ENCODE data around the gene TATDN3. TPM values are rescaled to one million over a fixed set of nuclear protein-coding genes. Genes with fewer than 3 reads are reported as not detected.

Gene TATDN3
- polyA plus RNA-seq, 1 of the 3 experiments (the other 2 are of a cell fraction): 5.2 TPM

- Histone ChIP-seq H3K9me3 (peaks cover 11% of the 10 kb centered on the region), H3K27ac (ENCODE audit: low read depth in 2 of 2, low read length in 1 of 2) (no peak overlapping the region), H3K27me3 (ENCODE audit: insufficient read depth) (no peaks in the 10 kb centered on the region), H3K79me2 (ENCODE audit: insufficient read depth) (peaks cover 44% of the 10 kb centered on the region), H3K9ac (no peak overlapping the region), H3F3A (replicated peaks; ENCODE audit: insufficient read depth) (no peaks in the 10 kb centered on the region), H3K36me3 (replicated peaks in 1 of 2; ENCODE audit: control insufficient read depth in 1 of 2, insufficient read depth in 2 of 2, low read length in 1 of 2) (peaks cover 0 to 34% of the 10 kb centered on the region in 2 experiments), H3K4me3 (ENCODE audit: low read depth in 2 of 2, low read length in 1 of 2) (no peak overlapping the region), H3K4me1 (ENCODE audit: control insufficient read depth in 1 of 2, insufficient read depth in 2 of 2, low read depth in 1 of 2, low read length in 1 of 2) (no peaks in the 10 kb centered on the region), H3K9me2 (no peaks in the 10 kb centered on the region), H3K4me2 (no peak overlapping the region), H2AFZ (ENCODE audit: low read depth) (no peak overlapping the region), H4K20me1 (ENCODE audit: insufficient read depth) (no peaks in the 10 kb centered on the region)
- 86% methylated on average over 1 of the region's 1 CpG for WGBS (ENCODE audit: low lambda C conversion rate)
- CTCF ChIA-PET: interaction anchor here (0.5 to 3.0 kb wide), 6 partner anchors 12 to 293 kb away, joined by 3 to 11 read pairs (median 4); no protein-coding TSS in a partner anchor
- POLR2A ChIA-PET: no interaction called here
- DNase-seq: no peak
- no peak for TF ChIP-seq NRF1 (IDR thresholded peaks at IDR 0.05; ENCODE audit: low read depth, low read length)
- no peak for TF ChIP-seq TEAD4 (IDR thresholded peaks at IDR 0.05; ENCODE audit: borderline replicate concordance, insufficient read depth)
- no peak for TF ChIP-seq GABPA (IDR thresholded peaks at IDR 0.05; ENCODE audit: low read depth)
- no peak for TF ChIP-seq RXRA (IDR thresholded peaks at IDR 0.05; ENCODE audit: borderline replicate concordance, low read depth)
- no peak for TF ChIP-seq GATA2 (CRISPR knock-in tag; IDR thresholded peaks at IDR 0.05)
- no peak for TF ChIP-seq CHD2 (IDR thresholded peaks at IDR 0.05; ENCODE audit: low read length, partially characterized antibody)
- no peak for TF ChIP-seq FOXM1 (IDR thresholded peaks at IDR 0.05; ENCODE audit: low read depth)
- no peak for TF ChIP-seq RCOR1 (IDR thresholded peaks at IDR 0.05; ENCODE audit: low read length)
- no peak for TF ChIP-seq TCF12 (IDR thresholded peaks at IDR 0.05)
- TF ChIP-seq YY1 (IDR thresholded peaks at IDR 0.05; ENCODE audit: low read depth): no peak
- TF ChIP-seq, protein P1, sequence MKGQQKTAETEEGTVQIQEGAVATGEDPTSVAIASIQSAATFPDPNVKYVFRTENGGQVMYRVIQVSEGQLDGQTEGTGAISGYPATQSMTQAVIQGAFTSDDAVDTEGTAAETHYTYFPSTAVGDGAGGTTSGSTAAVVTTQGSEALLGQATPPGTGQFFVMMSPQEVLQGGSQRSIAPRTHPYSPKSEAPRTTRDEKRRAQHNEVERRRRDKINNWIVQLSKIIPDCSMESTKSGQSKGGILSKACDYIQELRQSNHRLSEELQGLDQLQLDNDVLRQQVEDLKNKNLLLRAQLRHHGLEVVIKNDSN (IDR thresholded peaks at IDR 0.05; ENCODE audit: borderline replicate concordance, low read depth): no peak
- no peak for TF ChIP-seq FOSL2 (IDR thresholded peaks at IDR 0.05; ENCODE audit: borderline replicate concordance, low read depth)
- TF ChIP-seq REST (IDR thresholded peaks at IDR 0.05; ENCODE audit: low read depth, low read length): no peak
- TF ChIP-seq ZBTB33 (IDR thresholded peaks at IDR 0.05; ENCODE audit: borderline replicate concordance, low read depth): no peak
- no peak for TF ChIP-seq JUND (IDR thresholded peaks at IDR 0.05)
- no peak for TF ChIP-seq MEF2A (IDR thresholded peaks at IDR 0.05; ENCODE audit: borderline replicate concordance, low read depth)
- TF ChIP-seq RAD21 (IDR thresholded peaks at IDR 0.05; ENCODE audit: low read length): no peak
- no peak for TF ChIP-seq POLR2AphosphoS5 (IDR thresholded peaks at IDR 0.05; ENCODE audit: low read depth, low read length)
- TF ChIP-seq RFX5 (IDR thresholded peaks at IDR 0.05; ENCODE audit: low read length): no peak
- no peak for TF ChIP-seq SMC3 (IDR thresholded peaks at IDR 0.05; ENCODE audit: low read depth, low read length)
Observed at GRCh38 chr1:212769459-212770167, 22.1 kb upstream of the TATDN3 start.
